HUES48 (cell line): ENCODE data around the gene NLRP6.
"Not testable (repeated sequence)": the region's sequence is repeated elsewhere in the genome, so short reads cannot be mapped to it uniquely, and the experiment has no call there.

Experiments
- H3K27ac ChIP-seq: one replicate; pipeline ENCODE4 v1.7.0; 2013; ENCODE audit warnings: low read depth, low read length, inconsistent platforms
- H3K27me3 ChIP-seq: 2 replicates; pipeline ENCODE4 v1.6.1; 2013; ENCODE audit warnings: mild to moderate bottlenecking, low read length; ENCODE audit not compliant: control insufficient read depth, insufficient read depth
- H3K36me3 ChIP-seq: 2 replicates; pipeline ENCODE4 v1.6.1; 2013; ENCODE audit warnings: low read length; ENCODE audit not compliant: control insufficient read depth, insufficient read depth
- H3K4me1 ChIP-seq: 2 replicates; pipeline ENCODE4 v1.6.1; 2013; ENCODE audit warnings: mild to moderate bottlenecking, low read length; ENCODE audit not compliant: control insufficient read depth, insufficient read depth
- H3K4me3 ChIP-seq: 2 replicates; pipeline ENCODE4 v1.5.1; 2013; ENCODE audit warnings: mild to moderate bottlenecking, low read depth, low read length
- H3K9ac ChIP-seq: 2 replicates; pipeline ENCODE4 v1.6.1; 2013; ENCODE audit warnings: mild to moderate bottlenecking, low read depth, low read length, moderate library complexity
- H3K9me3 ChIP-seq: 2 replicates; pipeline ENCODE4 v1.6.1; 2013; ENCODE audit warnings: low read length; ENCODE audit not compliant: control insufficient read depth, insufficient read depth

Gene NLRP6

GRCh38 chr11:278001-278951, at the start of gene NLRP6:
Gene NLRP6 (plus strand): TSS chr11:278407. CDS start chr11:278570, 163 bp downstream.
- Histone ChIP-seq H3K9me3 (no peaks in the 10 kb centered on the region), H3K27ac (no peak within 1 kb of the TSS), H3K4me1 (peaks cover 5% of the 10 kb centered on the region), H3K4me3 (no peak within 1 kb of the TSS), H3K9ac (no peak within 1 kb of the TSS), H3K27me3 (peaks cover 58% of the 10 kb centered on the region), H3K36me3 (no peaks in the 10 kb centered on the region)

- H3K9ac ChIP-seq: no peak overlapping the region
- no peak overlapping the region for H3K4me3 ChIP-seq
- H3K27me3 ChIP-seq: no peaks in the 10 kb centered on the region
- no peak overlapping the region for H3K27ac ChIP-seq
- H3K9me3 ChIP-seq: no peaks in the 10 kb centered on the region
- no peaks in the 10 kb centered on the region for H3K4me1 ChIP-seq
- H3K36me3 ChIP-seq: no peaks in the 10 kb centered on the region
Measured at GRCh38 chr11:230431-230830, 47.8 kb upstream of the NLRP6 start.

- no peak overlapping the region for H3K4me3 ChIP-seq
- peaks cover 5% of the 10 kb centered on the region for H3K4me1 ChIP-seq
- no peak overlapping the region for H3K9ac ChIP-seq
- H3K27me3 ChIP-seq: no peaks in the 10 kb centered on the region
- H3K9me3 ChIP-seq: no peaks in the 10 kb centered on the region
- H3K36me3 ChIP-seq: no peaks in the 10 kb centered on the region
- H3K27ac ChIP-seq: no peak overlapping the region
Measured at GRCh38 chr11:232783-233565, 45.2 kb upstream of the NLRP6 start.

- Histone ChIP-seq H3K27ac (no peak overlapping the region), H3K4me1 (peaks cover 8% of the 10 kb centered on the region), H3K4me3 (peak overlapping the region; percentile 96), H3K27me3 (no peaks in the 10 kb centered on the region), H3K9ac (no peak overlapping the region), H3K9me3 (no peaks in the 10 kb centered on the region), H3K36me3 (peaks cover 11% of the 10 kb centered on the region)
Measured at GRCh38 chr11:235180-235579, 43.0 kb upstream of the NLRP6 start.

- H3K9me3 ChIP-seq: no peaks in the 10 kb centered on the region
- H3K27me3 ChIP-seq: no peaks in the 10 kb centered on the region
- H3K4me1 ChIP-seq: peaks cover 8% of the 10 kb centered on the region
- peak overlapping the region; percentile 83 for H3K9ac ChIP-seq
- peak overlapping the region; percentile 96 for H3K4me3 ChIP-seq
- peak overlapping the region; percentile 76 for H3K27ac ChIP-seq
- H3K36me3 ChIP-seq: peaks cover 16% of the 10 kb centered on the region
Measured at GRCh38 chr11:235609-235996, 42.6 kb upstream of the NLRP6 start.

- Histone ChIP-seq H3K27me3 (no peaks in the 10 kb centered on the region), H3K4me1 (peaks cover 8% of the 10 kb centered on the region)
Measured at GRCh38 chr11:235997-236773, 42.0 kb upstream of the NLRP6 start, which contains the start of gene SIRT3. Gene SIRT3 (minus strand): TSS chr11:236342. CDS start chr11:236328, 14 bp downstream.

GRCh38 chr11:236774-237767, 41.1 kb upstream of the NLRP6 start, which contains the start of gene PSMD13:
Gene PSMD13 (plus strand): TSS chr11:236976. CDS start chr11:237050, 74 bp downstream.
- Histone ChIP-seq H3K4me1 (peaks cover 8% of the 10 kb centered on the region), H3K9ac (peak within 1 kb of the TSS; percentile 83), H3K4me3 (peak within 1 kb of the TSS; percentile 96), H3K27me3 (no peaks in the 10 kb centered on the region), H3K36me3 (peaks cover 29% of the 10 kb centered on the region), H3K9me3 (no peaks in the 10 kb centered on the region), H3K27ac (peak within 1 kb of the TSS; percentile 97)

More at GRCh38 chr11:235997-236773, 42.0 kb upstream of the NLRP6 start, which contains the start of gene SIRT3:
- H3K4me3 ChIP-seq: peak within 1 kb of the TSS; percentile 96
- H3K9me3 ChIP-seq: no peaks in the 10 kb centered on the region
- H3K9ac ChIP-seq: peak within 1 kb of the TSS; percentile 83
- peaks cover 20% of the 10 kb centered on the region for H3K36me3 ChIP-seq
- H3K27ac ChIP-seq: peak within 1 kb of the TSS; percentile 97

- peaks cover 40% of the 10 kb centered on the region for H3K36me3 ChIP-seq
Measured at GRCh38 chr11:238346-238745, 39.9 kb upstream of the NLRP6 start.

GRCh38 chr11:240315-240714, 37.9 kb upstream of the NLRP6 start:
- H3K9ac ChIP-seq: no peak overlapping the region
- H3K27ac ChIP-seq: no peak overlapping the region
- no peaks in the 10 kb centered on the region for H3K9me3 ChIP-seq
- H3K4me1 ChIP-seq: peaks cover 8% of the 10 kb centered on the region
- peaks cover 59% of the 10 kb centered on the region for H3K36me3 ChIP-seq
- no peak overlapping the region for H3K4me3 ChIP-seq
- H3K27me3 ChIP-seq: no peaks in the 10 kb centered on the region

More at GRCh38 chr11:238346-238745, 39.9 kb upstream of the NLRP6 start:
- H3K27ac ChIP-seq, H3K9ac ChIP-seq, H3K27me3 ChIP-seq, H3K9me3 ChIP-seq, H3K4me1 ChIP-seq: not testable (repeated sequence)
- peak overlapping the region; percentile 96; the same call in 1 of the 2 replicates for H3K4me3 ChIP-seq
